ENCODE data around the gene HACD1.

Gene HACD1

DNA sequence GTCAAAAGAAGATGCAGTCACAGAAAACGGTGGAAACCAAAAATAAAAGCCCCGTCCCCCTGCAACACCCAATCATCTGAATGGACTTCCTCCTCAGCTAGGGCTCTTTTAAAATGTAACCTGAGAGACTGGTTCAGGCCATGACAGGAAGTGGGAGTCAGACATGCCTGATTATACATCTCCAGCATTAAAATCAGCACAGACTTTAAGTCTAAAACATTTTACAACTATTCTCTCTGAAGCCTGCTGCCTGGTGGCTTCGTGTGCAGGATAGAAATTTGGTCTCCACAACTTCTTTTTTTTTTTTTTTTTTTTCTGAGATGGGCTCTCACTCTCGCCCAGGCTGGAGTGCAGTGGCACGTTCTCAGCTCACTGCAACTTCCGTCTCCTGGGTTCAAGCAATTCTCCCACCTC, 30.3 kb downstream of the HACD1 start:
- no peak for DNase-seq (ENCODE audit: low read depth in 3 of 3, low spot score in 1 of 3)

DNA sequence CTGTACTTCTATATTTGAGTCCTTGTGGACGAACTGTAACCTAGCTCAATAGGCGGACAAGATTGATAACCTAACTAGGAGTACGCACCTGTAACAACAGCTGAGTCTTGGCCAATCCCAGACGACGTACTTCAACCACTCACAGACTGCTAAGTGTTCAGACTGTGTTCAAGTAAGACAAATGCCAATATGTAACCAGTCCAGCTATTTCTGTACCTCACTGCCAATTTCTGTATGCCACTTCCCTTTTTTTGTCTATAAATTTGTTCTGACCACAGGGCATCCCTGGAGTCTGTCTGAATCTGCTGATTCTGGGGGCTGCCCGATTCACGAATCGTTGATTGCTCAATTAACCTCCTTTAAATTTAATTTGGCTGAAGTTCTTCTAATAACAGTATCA, 32.2 kb downstream of the HACD1 start:
- DNase-seq (ENCODE audit: low read depth in 3 of 3, low spot score in 1 of 3), result no peak

DNA sequence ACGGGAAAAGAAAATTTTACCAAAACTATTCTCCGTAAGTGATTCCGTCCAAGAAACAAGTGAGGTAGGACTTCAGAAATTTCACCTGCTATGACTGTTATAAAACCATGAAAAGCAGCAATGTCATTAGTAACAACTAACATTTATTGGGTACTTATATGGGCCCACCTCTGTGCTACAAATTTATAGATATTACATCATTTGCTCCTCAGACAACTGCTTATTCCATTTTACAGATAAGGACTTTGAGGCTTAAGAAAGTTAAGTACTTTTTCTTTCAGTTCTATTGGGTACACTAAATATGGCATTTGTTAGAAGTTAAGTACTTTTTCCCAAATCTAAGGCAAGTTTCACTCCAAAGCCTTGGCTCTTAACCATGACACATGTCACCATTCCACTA, 36.3 kb downstream of the HACD1 start:
- DNase-seq (ENCODE audit: low read depth in 3 of 3, low spot score in 1 of 3), result no peak

DNA sequence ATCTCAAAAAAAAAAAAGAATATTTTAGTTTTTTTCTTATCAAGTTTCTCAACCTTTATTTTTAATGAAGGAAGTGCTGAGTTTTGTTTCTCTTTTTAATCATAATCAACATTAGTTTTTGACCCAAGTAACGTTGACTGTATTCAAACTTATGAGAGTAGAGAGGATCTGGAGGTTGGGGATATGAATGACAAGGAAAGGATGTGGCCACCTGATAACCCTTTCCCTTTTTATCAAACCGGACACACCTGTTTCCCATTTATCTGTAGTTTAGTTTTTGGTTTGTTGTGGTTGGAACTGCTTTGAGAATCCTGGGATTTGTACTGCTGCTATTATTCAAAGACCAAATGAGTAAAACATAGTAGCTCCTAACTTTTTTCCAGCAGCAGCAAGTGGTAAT, 38.6 kb downstream of the HACD1 start:
- DNase-seq (ENCODE audit: low read depth in 3 of 3, low spot score in 1 of 3), result no peak

DNA sequence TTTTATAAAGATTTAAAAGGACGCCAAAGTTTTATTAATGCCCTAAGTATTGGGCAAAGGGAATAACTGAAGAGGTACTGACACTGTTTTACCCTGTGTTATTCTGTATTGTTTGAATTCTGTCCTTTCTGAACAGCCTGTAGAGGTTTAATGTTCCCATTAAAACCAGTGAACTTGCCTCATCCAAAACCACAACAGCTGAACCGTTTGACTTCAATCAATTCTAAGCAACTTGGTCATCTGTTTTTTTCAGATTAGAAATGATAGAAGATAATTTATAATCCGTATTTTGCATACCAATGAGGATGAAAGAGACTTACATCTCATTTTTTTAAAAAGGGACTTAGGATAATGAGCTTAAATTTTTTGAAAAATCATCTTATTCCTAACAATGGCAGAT, 40.4 kb downstream of the HACD1 start:
- DNase-seq (ENCODE audit: low read depth in 3 of 3, low spot score in 1 of 3), result no peak

DNA sequence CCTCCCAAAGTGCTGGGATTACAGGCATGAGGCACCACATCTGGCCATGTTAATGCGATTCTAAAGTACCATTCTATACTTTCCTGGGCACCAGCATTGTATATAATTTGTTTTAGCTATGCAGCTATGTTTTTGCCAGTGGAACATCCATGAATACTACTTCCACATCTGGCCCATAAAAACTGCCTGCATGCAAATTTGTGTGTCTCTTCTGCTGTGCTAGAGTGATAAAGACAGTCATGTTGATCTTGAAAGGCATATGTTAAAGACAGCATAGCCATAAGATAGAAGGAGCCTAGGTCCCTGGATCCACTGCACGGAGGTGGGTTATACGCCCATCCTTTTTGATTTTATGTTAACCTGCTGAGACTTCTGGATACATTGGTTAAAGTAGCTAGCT, 52.3 kb downstream of the HACD1 start:
- DNase-seq (ENCODE audit: low read depth in 3 of 3, low spot score in 1 of 3), result no peak

DNA sequence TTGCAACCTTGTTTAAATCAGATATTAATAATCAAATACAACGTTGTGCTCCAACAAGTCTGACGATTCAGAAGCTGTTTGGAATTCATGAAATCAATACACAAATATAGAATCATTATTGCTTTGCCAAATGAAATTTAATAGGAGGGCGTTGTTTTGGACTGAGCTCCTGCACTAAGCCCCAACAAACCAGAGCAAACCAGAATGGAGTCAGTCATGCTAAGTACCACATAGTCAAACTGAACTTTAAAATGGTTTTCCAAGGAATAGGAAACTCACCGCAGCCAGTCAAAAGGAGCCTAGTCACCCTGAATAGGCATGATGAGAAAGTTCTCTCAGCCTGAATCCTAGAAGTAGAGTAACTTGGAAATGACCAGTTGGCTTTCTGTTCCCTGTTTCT, 53.7 kb downstream of the HACD1 start:
- DNase-seq (ENCODE audit: low read depth in 3 of 3, low spot score in 1 of 3), result no peak

DNA sequence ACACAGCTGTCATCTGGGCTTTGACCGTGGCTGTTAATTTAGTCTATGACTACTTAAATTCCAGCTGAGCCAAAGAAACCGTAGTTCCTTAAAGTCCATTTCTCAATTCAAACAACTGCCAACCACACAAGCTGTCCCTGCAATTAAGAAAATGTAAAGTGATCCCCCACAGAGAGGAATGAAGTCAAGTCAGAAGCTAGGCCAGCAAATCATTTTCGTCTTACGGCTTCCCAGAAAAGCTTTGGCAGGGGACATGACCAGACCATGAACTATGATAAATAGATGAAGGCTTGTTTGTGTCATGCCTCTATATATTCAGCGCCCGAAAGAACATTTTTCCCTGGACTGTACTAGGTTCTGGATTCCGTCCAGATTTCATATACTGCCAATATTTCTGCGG, 54.6 kb downstream of the HACD1 start:
- DNase-seq (ENCODE audit: low read depth in 3 of 3, low spot score in 1 of 3), result no peak

DNA sequence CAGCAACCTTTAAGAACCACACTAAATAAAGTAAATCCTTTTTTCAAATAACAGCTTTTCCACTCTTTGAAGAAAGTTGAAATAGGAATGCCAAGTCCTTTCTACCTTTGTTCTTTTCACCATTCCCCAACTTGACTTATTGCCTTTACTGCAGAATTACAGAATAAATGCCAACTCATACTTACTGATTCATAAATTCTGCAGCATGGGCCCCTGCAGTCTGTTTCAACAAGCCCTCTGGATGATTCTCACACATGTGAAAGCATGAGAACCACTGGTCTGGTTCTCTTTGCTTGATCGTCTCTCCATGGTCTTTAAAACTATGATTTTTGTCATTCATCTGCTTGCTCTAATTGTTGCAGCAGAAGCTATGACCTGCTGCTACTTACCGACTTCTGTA, 56.1 kb downstream of the HACD1 start:
- DNase-seq (ENCODE audit: low read depth in 3 of 3, low spot score in 1 of 3), result no peak

DNA sequence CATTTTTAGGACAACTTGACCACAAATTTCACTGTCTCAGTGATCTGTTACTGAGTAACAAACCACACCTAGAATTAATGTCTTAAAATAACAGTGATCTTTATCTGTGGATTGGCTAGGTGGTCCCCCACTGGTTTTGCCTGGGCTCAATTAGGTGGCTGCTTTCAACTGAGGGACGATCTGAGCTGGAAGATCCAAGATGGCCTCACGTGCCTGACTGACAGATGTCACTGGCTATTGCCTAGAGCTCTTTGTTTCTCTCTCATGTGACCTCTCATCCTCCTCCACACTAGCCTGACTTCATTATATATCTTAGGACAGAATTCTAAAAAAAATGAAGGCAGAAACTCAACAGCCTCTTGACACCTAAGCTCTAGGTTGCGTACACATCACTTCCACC, 59.7 kb downstream of the HACD1 start:
- no peak for DNase-seq (ENCODE audit: low read depth in 3 of 3, low spot score in 1 of 3)

DNA sequence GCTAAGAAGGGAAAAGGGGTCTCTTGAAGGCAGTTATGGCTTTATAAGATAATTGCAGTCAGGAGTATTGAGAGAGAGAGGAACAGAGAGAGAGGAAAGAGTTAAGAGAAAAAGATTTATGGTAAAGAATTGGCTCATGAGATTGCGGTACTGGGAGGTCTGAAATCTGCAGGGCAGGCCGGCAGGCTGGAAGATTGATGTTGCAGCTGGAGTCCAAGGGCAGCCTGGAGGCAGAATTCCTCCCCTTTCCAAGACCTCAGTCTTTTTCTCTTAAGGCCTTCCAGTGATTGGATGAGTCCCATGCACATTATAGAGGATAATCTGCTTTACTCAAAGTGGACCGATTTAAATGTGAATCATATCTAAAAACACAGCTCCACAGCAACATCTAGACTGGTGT, 68.4 kb downstream of the HACD1 start:
- DNase-seq (ENCODE audit: low read depth in 3 of 3, low spot score in 1 of 3), result no peak

DNA sequence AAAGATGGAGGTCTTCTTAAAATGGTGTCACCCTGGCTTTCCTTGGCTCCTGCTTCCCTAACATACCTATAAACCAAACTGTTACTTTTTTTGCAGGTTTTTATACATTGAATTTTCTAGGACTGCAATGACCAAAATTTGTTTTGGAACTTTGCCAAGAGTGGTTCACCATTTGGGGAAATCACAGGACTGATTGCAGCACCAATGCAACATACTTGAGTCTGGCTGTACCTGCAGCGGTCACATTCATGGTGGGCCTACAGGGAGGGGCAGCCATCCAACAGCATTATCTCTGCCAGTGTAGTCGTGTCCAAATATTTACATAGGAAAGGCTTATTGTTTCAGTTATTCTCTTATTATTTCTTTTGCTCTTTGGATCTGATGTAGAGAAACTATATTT, 69.0 kb downstream of the HACD1 start:
- DNase-seq (ENCODE audit: low read depth in 3 of 3, low spot score in 1 of 3), result no peak

DNA sequence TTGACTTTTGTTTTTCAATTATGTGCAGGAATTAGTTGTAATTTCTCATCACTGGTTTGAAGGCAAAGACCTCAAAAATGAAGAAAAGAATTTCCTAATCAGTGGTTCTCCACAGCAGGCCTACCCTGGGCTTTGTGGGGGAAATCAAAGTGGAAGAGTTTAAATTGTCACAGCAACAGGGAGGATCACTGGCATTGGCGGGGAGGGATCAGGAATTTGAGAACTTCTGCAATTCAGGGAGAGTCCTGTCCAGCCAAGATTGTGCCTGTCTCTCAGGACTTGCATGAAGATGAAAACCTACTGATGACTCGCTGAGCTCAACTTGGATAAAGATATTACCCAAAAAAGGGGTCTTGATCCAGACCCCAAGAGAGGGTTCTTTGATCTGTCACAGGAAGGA, 70.1 kb downstream of the HACD1 start:
- DNase-seq (ENCODE audit: low read depth in 3 of 3, low spot score in 1 of 3), result no peak

DNA sequence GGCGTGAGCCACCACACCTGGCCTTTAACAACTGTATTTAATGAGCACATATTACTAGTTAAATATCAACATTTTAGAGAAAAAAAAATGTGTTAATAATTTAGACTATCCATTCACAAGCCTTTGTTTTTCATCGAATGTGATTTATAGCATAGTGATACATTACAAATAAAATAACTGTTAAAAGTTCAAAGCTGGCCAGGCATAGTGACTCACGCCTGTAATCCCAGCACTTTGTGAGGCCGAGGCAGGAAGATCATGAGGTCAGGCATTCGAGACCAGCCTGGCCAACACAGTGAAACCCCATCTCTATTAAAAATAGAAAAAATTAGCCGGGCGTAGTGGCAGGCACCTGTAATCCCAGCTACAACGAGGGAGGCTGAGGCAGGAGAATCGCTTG, 72.7 kb downstream of the HACD1 start:
- DNase-seq (ENCODE audit: low read depth in 3 of 3, low spot score in 1 of 3), result no peak

Data from stimulated activated CD4-positive, alpha-beta T cell treated with anti-CD3 and anti-CD28 coated beads, TNF-alpha, amount 100 ng/mL, for 1 hour (primary cell).